ENCODE measurements around the gene NTN4.
"Not testable (repeated sequence)": the region's sequence is repeated elsewhere in the genome, so short reads cannot be mapped to it uniquely, and the experiment has no call there.

The NTN4 gene

DNA sequence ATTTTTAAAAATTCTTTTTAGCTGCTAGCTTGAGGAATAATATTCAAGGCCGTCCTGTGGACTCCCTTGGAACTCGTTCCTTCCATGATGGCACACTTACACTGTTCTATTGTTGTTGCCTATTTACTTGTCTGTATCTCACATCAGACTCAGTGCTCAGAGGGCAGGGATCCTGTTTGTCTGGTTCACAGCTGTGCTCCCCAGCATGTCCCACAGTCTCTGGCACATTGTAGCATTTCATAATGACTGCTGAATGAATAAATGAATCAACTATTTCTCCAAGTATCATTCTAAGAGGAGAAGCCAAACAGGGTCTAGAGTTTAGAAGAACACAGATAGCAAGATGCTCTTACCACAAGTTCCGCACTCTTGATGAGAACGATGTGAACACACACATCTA is 48.0 kb downstream of the NTN4 start:
- DNase-seq: no peak

DNA sequence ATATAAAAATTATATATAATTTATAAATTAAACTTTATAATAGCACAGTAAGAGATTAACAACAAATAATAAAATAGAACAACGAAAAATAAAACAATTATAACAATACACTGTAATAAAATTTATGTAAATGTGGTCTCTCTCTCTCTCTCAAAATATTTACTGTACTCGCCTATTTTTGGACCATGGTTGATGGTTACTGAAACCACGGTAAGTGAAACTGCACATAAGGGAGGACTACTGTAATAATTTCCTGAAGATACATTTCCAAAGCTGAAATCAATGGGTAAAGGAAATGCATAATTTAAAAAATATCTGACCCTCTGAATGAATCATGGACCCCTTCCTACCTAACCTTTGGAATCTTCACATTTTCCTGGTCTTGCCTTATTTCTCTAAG is 48.9 kb downstream of the NTN4 start:
- DNase-seq: no peak

DNA sequence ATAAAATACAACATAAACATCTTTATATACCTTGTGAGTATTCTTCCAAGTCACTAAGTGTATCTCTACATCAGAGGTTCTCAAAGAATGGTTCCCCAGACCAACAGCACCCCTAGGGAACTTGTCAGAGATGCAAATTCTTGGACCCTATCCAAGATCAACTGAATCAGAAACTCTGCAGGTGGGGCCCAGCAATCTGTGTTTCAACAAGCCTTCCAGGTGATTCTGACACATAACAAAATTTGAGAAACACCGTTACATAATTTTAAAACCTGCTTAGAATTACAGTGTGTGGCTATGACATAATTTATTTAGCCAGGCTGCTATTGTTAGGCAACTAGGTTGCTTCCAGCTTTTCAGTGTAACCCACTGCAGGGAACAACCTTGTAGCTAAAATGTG is 49.8 kb downstream of the NTN4 start:
- no peak for DNase-seq

DNA sequence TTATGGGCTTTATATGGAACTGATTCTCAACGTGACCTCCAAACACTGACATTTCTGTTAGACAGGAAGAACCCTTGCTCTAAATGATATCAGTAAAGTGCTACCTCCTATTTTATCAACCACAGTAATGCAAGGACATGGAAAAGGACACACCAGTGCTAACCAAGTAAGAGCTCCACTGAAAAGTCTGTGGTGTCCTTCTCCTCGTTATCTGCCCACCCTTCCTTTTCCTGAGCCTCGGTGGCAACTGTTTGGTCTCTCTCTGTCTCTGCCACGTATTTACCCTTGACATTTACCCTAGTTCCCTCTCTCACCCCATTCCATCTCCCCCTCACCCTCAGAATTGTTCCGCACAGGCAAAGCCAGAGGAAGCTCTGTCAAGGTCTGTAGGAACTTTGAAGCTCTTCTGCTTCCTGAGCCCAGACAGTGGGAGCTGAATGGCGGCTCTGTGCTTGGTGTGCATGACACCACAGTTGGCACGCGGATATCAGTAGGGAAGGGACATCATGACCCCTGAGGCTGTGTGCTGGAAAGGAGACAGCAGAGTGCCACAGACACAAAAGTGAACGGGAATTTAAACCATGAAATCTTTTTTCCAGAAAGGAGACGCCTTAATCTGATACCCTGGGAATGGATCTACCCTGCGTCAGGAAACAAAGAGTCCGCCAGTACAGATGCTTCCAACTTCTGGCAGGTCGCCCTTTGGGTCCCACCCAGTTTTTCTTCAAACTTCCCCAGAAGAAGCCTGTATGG is 50.8 kb downstream of the NTN4 start:
- no peak for DNase-seq

DNA sequence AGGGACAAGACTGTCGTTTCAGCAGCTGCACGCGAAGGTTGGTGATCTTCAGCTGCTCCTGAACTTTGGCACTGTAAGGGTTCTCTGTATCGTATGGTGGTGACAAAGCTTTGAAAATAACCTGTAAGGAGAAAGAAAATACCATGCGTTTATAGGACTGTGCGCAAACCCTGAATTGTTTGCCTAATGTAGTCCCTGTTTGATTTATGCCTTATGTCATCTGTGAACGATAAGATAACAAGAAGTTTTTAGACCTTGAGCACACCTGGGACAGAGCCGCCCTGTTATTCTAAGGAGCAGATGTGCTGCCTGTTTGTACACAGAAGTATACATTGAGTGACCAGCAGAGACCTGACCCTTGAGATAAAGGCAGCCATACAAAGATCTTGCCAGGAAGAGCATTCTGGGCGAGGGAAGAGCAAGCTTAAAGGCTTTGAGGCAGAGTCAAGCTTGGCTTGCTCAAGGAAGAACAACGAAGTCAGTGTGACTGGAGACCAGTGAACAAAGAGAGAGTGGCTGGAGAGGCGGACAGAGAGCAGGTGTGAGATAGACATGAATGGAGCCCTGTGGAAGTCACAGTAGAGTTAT is 52.4 kb downstream of the NTN4 start:
- DNase-seq: no peak

DNA sequence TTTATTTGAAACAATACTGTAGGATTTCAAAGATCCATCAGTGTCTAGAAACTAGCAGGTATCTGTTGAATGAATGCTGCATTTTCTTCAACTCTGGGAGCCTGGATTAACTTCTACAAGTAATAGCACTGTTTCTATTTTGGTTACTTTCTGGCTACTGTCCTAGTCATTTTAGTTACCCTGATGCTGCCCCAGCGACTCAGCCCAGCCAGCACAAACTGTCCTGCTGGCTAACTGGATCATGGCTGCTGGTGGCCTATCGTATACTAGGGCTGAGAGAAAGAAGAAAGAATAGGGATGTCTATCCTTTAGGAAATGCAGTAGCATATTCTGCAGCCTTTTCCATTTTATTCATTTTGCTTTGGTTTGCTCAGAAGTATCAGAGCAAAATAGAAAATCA is 53.9 kb downstream of the NTN4 start:
- no peak for DNase-seq

DNA sequence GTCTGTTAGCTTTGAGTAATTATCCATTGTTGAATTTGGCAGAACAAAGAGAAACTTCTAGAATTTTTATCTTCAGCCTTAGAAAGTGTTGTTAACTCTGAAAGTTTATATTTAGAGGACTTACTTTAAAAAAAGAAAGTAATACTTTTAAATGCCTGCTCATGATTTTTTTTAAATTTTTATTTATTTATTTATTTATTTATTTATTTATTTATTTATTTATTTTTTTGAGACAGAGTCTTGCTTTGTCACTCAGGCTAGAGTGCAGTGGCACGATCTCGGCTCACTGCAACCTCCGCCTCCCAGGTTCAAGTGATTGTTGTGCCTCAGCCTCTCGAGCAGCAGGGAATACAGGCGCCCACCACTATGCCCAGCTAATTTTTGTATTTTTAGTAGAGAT is 54.8 kb downstream of the NTN4 start:
- not testable (repeated sequence) for DNase-seq

DNA sequence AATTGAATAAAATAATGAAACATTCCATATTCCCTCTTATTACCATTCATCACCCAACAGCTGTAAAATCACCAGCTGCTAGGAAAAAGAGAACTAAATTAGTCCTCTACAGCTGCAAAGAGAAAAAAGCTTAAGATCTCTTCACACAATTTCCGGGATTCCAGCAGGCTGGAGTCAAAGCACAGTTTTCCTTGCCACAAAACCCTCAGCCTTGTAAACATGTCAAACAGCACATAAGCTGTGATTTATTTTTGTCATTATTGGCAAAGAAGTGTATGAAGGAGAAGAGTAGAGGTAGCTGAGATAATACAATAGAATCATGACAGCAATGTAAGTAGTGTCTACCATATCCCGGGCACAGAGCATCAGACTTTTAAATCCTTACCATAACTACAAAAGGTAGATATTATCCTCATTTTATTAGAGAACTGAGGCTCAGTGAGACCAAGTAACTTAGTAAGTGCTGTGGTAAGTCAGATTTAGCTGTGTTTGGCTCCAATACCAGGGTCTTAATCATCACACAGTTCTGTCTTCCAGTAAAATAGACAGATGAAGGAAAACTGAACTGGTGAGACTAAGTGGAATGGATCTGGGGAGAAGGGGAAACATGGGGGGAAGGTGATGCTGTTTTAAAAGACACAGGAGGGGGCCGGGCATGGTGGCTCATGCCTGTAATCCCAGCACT is 57.3 kb downstream of the NTN4 start:
- no peak for DNase-seq

DNA sequence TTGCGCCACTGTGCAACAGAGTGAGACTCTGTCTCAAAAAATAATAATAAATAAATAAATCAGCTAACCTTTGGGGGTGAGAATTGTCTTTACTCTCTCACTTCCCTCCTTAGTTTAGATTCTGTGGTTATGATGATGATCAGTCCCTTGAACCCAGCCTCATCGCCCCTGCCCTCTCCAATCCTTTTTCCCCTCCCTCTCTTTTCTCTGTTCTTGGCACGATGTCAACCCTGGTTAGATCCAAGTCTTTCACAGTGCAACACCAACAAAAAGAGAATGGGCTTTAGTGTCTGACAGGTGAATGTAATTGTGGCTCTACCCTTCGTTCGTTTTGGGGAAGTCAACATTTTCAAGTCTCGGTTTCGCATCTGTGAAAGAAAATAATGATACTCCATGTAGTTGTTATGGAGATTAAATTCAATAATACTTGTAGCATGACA is 59.0 kb downstream of the NTN4 start:
- DNase-seq: no peak

DNA sequence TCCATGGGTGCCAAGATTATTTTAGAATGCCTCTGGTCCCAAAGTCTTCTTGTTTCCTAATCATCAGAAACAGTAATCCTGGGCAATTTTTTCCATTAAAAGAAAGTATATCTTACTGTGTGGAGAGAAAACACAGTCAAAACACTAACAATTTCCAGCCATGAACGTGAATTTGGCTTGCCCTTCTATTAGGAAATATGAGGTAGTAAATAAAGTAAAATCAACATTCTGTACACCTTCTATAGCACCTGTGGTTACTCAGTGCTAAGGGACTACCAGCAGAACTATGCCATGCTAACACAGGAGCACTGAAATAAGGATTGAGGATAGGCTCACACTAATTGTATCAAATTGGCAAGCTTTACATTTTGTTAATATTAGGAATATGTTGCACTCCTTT is 60.1 kb downstream of the NTN4 start:
- no peak for DNase-seq

DNA sequence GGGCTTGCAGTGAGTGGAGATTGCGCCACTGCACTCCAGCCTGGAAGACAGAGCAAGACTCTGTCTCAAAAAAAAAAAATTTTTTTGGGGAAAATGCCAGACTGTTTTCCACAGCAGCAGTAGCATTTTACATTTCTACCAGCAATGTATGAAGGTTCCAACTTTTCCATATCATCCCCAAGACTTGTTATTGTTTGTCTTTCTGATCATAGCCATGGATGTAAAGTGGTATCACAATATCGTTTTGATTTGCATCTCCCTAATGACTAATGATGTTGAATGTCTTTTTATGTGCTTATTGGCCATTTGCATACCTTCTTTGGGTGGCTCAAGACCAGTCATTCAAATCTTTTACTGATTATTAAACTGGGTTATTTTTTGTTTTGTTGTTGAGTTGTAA is 63.7 kb downstream of the NTN4 start:
- DNase-seq: no peak

DNA sequence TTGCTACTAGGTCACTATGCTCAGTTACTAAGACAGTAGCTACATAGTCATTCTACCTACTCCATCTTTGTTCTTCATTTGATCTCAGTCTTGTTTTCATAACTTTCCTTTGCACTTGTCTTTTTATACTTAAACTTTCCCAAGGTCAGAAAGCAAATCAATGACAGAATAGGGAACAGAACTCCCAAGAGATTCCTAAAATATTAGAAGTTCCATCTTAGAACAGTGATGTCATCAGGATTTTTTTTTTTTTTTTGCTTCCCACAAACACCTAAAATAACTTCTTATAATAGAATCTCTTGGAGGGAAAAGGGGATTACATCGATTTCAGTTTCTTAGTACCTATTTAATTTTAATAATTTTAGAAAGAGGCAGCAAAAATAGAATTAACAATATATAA is 65.8 kb downstream of the NTN4 start:
- no peak for DNase-seq

DNA sequence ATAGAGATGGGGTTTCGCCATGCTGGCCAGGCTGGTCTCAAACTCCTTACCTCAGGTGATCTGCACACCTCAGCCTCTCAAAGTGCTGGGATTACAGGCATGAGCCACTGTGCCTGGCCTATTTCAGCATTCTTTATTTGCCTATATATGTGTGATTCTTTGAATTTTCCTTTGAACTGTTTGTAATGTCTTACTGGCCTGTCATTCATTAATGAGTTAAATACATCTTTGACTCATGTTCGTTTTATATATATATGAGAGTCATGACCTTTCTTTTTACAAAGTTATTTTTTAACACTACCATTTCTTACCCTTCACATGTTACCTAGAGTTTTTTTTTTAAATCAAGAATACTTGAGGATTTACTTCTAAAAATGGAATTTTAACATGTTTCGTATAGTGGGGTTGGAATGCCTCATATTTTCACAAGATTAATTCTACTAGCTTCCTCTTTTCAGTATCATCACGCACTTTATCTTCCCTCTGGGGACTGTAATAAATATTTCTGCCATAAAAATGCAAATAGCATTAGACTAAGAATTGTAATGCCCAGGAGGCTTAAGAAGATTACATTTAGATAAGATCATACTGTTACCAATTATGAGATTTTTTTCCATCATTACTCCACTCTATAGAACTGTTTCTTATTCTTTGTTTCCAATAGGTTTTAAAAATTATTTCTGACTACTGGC is 66.7 kb downstream of the NTN4 start:
- DNase-seq: no peak

DNA sequence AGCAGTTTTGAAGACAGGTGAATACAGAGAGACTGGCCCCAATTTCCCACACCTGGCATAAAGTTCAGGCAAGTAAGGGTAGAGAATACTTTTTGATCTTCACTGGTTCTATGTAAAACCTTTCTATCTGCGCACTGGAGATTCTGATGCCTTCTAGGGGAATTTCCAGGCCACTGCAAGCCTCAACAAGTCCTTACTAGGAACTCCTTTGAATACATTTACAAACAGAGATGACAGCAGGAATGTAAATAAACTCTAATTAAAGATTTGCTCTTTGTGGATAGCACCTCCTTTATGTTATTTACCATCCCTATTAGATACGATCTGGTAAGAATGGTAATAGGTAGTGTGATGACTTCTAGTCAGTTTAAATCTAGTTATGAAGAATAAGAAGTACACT is 69.2 kb downstream of the NTN4 start:
- no peak for DNase-seq

DNA sequence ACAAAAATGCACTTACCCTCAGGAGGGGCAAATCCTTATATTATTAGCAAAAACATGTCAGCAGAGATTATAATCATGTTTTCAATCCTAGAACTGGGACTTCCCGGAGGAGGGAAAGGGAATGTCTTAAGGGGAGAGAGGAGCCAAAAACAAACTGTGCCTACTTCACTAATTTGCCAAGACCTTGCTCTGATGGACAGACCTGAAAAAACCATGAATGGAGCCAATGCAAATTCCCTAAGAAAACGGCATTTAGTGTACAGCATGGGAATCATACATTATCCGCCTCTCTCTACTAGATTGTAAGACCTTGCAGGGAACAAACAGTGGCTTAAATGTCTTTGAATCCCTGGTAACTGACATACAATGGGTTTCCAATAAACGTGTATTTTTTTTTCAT is 70.4 kb downstream of the NTN4 start:
- DNase-seq: no peak

DNA sequence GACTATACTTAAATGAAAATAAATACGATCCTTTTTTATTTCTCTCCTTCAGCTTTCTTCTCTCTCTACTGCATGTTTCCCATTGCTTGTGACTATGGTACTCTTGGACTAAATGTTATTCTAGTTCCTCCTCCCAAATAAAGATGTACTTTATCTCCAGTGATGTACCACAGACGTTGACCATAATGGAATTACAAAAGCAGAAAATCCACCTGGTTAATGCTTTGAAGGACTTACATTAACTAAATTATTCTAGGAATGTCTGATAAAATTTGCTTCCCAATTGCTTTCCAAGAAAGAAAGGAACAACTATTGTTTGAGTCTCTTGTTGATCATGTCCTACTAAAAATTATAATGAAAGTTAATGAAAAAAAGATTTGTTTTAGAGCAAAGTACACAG is 71.8 kb downstream of the NTN4 start:
- DNase-seq: no peak

DNA sequence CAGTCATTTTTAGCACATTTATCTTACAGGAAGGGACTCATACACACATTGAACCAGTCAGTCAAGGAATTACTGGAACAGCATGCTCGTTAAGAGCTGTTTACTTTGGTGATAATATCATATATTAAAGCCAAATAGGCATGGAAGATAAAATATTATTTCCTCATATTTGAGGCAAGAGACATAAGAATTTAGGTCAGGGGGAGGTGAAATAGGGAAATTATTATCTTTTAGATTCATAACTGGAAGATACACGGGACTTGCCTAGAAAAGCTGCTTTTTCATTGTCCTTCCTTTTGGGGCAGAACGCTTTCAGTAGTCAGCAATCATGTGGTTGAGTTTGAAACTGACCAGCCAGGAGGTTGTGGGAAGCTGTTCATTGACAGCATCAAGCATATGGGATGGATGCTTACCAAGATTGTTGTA is 72.5 kb downstream of the NTN4 start:
- DNase-seq: no peak

DNA sequence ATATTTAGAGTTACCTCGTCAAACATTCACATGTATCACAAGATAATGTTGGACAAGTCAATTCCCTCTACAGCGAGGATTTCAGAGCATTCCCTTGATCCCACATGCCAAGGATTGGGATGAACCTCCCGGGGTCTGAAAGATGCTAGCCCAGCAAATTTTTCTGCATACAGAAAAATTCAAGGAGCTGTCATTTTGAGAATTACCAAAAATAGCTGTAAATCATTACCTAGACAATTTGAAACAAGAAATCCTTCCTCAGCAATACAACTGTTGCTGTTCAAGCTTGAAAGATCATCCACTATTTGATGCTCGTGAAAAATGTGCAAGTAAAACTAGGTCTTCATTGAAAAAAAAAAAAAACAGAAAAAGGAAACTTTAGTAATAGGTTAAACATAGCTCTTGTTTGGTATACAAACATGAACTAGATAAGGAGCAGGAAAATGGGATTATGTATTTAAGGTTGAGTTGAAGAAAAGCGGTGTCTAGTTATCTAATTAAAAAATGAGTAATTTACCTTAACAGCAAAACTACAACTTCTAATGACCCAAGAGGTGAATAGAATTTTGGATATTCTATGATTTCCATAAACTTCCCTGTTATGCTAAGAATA is 73.1 kb downstream of the NTN4 start:
- DNase-seq: no peak

DNA sequence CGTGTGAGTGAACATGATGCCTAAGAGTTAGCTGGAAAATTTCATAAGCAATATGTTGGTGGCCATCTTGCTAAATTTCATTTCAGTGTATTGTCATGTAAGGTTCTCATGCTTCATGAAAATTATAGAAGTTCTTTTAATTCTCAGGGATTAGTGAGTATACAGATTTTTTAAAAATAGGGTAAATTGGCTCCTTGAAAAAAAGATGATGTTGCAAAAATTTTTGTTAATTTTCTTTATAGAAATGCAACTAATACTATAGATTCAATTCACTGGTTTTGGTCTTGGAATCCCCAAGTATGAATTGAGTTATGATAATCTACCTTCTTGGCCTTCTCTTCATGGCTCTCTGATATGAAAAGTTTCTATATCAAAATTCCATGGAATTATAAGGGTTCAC is 75.4 kb downstream of the NTN4 start:
- DNase-seq: no peak

DNA sequence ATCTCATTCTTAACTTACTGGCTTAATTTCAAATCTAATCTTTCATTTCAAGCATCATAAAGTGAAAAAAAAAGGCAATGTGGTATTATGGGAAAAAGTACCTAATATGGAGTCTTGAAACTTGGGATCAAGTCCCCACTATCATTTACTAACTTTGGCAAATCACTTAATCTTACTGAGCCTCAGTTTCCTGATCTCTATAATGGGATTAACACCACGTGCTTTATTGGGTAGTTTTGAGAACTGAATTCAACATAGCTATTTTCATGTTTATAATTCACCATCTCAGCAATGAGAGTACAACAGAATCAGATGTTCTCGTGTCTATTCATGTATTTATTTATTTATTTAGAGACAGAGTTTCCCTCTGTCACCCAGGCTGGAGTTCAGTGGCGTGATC is 78.3 kb downstream of the NTN4 start:
- DNase-seq: no peak

DNA sequence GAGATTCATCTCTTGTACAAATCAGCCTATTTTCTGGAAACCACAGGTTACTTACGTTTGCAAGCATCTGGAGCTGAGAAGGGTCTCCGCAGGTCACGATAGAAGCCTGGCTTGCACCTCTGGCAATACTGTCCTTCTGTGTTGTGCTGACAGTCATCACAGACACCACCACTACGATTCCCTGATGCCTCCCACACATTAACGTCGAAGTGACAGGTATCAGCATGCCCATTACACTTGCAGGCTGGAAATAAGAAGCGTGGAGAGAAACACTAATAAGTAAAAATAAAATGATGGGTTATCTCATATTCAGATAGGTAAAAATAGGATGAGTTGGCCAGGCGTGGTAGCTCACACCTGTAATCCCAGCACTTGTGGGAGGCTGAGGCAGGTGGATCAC is 80.2 kb downstream of the NTN4 start:
- DNase-seq: no peak

DNA sequence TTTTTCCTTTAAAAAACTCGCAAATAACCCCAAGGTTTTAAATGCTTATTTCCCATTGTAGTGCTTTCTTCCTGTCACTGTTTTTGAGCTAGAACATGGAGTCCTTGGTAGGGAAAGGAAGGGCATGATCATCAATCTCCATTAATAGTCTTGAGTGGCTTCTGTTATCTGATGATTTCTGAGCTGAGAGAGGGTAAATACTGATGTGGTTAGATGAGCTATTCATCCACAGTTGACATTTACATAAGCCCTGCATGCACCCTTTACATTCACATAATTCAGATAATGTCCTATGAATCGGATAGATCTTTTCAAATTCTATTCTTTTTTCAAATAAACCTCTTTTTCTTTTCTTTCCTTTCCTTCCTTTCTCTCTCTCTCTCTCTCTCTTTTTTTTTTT is 81.4 kb downstream of the NTN4 start:
- DNase-seq: no peak

DNA sequence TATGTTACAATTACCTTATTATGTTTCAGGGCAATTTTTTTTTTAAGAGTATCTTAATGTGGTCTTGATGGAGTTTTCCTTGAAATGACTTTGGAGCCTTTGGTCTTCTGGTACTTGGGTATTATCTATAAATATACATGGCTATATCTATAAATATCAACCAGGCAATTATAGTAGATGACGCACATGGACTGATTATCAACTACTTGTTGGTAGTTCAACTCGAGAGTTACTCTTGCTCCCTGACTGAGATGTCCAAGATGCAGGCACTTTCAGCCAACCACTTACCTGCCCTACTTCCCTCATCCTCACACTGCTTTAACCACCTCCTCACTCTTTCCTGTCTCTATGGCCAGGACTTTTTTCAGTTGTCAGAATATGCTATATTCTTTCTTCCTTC is 85.4 kb downstream of the NTN4 start:
- DNase-seq: no peak
